Stimulated activated CD4-positive, alpha-beta T cell treated with anti-CD3 and anti-CD28 coated beads, Interleukin-4, amount 100 ng/mL, for 1 hour (primary cell): ENCODE measurements around the gene SCAF11.
"Not testable (repeated sequence)": the region's sequence is repeated elsewhere in the genome, so short reads cannot be mapped to it uniquely, and the experiment has no call there.

Source experiments
- DNase-seq: peaks from one replicate; pipeline ENCODE4 v3.0.0-alpha.2; 2020

The SCAF11 gene, protein sequence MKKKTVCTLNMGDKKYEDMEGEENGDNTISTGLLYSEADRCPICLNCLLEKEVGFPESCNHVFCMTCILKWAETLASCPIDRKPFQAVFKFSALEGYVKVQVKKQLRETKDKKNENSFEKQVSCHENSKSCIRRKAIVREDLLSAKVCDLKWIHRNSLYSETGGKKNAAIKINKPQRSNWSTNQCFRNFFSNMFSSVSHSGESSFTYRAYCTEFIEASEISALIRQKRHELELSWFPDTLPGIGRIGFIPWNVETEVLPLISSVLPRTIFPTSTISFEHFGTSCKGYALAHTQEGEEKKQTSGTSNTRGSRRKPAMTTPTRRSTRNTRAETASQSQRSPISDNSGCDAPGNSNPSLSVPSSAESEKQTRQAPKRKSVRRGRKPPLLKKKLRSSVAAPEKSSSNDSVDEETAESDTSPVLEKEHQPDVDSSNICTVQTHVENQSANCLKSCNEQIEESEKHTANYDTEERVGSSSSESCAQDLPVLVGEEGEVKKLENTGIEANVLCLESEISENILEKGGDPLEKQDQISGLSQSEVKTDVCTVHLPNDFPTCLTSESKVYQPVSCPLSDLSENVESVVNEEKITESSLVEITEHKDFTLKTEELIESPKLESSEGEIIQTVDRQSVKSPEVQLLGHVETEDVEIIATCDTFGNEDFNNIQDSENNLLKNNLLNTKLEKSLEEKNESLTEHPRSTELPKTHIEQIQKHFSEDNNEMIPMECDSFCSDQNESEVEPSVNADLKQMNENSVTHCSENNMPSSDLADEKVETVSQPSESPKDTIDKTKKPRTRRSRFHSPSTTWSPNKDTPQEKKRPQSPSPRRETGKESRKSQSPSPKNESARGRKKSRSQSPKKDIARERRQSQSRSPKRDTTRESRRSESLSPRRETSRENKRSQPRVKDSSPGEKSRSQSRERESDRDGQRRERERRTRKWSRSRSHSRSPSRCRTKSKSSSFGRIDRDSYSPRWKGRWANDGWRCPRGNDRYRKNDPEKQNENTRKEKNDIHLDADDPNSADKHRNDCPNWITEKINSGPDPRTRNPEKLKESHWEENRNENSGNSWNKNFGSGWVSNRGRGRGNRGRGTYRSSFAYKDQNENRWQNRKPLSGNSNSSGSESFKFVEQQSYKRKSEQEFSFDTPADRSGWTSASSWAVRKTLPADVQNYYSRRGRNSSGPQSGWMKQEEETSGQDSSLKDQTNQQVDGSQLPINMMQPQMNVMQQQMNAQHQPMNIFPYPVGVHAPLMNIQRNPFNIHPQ (N-terminal part only)

DNA sequence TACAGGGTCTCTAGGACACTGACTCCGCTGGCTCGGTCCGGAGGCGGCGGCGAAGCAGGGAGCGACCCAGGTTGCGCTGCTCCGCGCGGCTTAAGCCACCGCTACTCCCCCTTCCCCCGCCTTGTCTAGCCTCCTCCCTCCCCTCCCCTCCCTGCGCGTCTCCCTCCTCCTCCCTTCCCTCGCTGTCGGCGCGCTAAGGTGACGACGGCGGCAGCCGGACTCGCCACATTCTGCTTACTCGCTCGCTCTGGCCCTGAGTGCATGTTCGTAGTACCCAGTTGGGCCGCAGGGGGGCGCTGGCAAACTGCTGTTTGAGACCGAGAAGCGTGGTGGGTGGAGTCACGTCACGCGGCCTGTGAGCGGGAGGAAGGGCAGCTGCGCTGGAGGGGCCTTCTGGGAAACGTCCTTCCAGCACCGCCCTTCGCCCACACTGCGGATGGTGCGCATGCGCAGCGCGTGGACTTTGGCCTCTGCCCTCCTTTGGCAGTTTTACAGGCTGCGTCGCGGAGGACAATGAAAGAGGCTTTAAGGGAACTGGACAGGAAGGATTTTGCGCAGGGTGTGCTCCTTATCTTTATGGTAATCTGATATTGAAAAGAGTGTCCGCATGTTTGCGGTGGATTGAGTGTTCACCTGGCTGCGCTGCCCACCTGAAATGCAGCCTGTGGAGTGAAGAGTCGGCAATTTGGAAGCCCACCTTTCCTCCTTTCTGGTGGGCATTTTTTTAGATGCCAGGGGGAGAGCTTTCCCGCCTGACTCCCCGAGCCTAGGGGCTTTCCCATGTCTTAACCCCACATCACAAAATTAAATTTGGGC is at the start of gene SCAF11:
TSS of gene SCAF11 (minus strand) at position 107 of the 816 bp plus-strand sequence. CDS start 26,407 bp downstream, outside the sequence.
- peak; percentile 100 for DNase-seq

- not testable (repeated sequence) for DNase-seq
Observed at GRCh38 chr12:46037066-46037465, 46.7 kb upstream of the SCAF11 start.

DNA sequence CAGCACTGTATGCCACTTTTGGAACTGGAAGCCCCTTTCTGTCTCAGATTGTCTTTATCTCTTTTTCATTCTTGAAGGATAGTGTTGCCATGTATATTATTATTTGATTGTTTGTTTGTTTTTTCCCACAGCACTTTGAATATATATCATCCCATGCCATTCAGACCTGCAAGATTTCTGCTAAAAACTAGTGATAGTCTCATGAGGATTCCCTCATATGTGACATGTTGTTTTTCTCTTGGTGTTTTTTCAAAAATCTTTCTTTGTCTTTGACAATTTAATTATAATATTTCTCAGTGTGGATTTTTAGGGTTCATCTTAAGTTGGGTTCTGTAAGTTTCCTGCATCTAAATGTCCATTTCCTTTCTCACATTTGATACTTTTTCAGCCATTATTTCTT is 36.8 kb upstream of the SCAF11 start:
- no peak for DNase-seq

DNA sequence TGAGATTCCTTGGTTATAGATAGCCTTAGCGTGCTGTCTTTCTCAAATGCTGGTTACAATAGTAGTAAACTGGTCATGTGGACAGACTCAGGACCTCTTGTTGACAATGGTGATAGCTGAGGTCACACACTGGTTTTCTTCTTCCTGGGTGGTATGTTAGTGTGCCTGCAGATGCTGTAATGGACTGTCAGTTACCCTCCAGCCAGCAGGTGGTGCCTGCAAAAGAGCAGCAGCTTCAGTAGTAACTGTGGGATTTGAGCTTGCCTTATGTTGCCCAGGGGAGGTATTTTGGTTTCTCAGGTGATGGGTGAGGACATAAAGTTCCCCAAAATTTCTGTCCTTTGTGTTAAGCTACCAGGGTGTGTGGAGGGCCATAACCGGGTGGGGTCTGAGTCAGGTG is 33.7 kb upstream of the SCAF11 start:
- DNase-seq: no peak

- DNase-seq: no peak
Observed at GRCh38 chr12:46020768-46021167, 30.4 kb upstream of the SCAF11 start.

- not testable (repeated sequence) for DNase-seq
Observed at GRCh38 chr12:46018712-46019111, 28.3 kb upstream of the SCAF11 start.

- not testable (repeated sequence) for DNase-seq
Observed at GRCh38 chr12:46017866-46018375, 27.5 kb upstream of the SCAF11 start.

DNA sequence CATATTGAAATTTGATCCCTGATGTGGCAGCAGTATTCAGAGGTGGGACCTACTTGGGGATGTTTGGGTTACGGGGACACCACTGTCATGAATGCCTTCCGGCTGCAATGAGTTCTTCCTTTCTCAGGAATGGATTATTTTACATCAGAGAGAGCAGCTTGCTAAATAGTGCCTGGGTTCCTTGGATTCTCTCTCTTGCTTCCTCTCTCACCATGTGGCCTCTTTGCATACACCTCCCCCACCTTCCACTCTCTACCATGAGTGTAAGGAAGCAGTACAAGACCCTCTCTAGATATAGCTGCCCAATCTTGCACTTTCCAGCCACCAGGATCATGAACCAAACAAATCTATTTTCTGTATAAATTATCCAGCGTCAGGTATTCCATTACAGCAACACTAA is 15.4 kb upstream of the SCAF11 start:
- no peak for DNase-seq

DNA sequence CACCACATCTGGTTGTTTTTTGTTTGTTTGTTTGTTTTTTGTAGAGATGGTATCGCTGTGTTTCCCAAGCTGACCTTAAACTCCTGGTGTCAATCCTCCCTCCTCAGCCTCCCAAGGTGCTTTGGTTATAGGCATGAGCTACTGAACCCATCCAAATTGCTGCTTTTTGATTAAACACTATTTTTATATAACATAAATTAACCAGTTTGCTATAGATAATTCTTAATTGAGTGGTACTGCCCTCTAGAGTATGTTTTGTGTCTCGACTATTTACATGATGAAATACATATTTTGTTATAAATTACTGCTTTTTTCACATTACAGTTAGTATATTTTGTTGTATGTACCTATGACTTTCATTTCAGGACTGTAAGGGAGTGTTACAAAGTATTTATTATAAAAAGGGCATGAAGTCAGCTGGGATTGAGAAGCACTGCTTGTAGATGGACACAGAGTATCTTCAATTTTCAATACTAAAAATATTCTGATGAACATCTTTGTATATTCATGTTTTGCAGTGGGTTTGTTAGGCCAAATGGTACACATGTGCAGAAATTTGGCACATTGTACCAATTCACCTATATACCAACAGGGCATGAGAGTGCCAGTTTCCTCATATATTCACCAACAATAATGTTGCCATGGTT is 14.9 kb upstream of the SCAF11 start:
- no peak for DNase-seq

DNA sequence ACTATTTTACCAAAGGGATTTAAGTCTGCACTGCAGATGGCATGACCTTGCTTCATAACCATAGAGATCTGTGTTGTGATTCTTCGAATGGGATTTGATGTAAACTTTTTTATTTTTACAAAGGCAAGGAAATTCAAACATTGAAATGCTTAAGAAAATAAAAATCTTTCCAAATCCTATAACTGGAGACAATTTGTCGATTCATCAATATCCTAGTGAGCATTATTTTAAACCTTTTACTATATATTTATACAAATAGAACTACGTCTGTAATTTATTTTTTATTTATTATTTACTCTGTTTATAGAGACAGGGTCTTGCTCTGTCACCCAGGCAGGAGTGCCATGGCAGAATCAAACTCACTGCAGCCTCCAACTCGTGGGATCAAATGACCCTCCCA is 14.3 kb upstream of the SCAF11 start:
- no peak for DNase-seq

GRCh38 chr12:46000076-46000475 is 9.7 kb upstream of the SCAF11 start:
- not testable (repeated sequence) for DNase-seq

DNA sequence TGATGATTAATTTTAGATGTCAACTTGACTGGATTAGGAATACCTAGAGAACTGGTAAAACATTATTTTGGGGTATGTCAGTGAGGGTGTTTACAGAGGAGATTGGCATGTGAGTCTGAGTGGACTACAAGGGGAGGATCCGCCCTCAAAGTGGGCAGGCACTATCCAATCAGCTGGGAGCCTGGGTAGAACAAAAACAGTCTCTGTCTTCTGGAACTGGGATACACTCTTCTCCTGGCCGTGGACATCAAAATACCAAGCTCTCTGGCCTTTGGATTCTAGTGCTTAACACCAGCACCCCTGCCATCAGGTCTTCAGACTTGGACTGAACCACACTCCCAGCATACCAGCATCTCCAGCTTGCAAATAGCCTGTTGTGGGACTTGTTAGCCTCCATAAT is 4.4 kb upstream of the SCAF11 start:
- no peak for DNase-seq

DNA sequence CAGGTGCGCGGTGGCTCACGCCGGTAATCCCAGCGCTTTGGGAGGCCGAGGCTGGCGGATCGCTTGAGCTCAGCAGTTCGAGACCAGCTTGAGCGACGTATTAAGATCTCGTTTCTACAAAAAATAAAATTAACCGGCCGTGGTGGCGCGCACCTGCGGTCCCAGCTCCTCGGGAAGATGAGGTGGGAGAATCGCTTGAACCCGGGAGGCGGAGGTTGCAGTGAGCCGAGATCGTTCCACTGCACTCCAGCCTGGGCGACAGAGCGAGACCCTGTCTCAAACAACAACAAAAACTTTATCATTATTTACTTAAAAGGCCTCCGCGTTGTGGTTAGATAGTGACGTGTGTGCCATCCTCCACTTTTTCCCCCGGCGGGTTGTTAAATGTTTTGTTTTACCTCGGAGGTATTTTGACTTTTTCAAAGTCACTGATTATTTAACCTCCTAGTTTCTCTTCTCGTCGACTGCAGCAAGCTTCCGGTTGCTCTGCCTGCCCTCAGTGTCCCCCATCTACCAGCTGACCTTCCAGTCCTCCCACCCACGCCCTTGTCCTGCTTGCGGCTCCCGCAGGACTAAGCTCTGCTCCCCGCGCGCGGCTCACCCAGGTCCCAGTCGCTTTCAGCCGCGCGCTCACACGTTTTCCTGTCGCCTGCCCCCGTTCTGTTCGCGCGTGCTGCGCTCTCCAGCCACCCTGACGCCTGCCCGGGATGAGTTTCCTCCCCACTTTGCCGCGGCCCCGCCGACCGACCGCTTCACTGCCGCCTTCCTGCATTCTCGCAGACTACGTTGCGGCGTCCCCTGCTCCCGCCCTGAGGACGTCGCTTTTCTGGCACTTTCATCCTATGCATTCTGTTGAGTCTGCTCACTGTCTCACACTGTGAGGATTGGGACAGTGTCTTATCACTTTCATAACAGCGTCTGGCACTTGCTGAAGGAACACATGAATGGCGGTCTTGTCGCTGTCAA is 1.2 kb upstream of the SCAF11 start:
- DNase-seq: peak; percentile 65

- DNase-seq: peak; percentile 53
Observed at GRCh38 chr12:45989721-45990467, 480 bp downstream of the SCAF11 start.

DNA sequence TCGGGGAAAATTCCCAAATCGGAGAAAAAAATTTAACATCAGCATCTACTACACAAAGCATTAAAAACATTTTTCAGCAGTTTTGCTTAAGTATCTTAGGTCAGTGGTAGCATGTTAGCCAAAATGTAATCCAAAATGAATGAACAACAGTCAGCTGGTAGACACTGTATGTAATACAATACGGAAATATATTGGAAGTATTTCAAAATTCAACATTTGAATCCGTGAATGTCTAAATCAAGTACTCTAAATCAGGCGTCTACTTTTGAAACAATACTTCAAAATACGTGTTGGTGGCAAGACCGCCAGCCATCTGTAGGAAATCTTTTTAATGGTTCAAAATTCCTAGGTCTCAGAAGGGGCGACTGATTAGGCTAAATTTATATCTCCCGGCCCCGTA is 1.1 kb downstream of the SCAF11 start:
- no peak for DNase-seq

DNA sequence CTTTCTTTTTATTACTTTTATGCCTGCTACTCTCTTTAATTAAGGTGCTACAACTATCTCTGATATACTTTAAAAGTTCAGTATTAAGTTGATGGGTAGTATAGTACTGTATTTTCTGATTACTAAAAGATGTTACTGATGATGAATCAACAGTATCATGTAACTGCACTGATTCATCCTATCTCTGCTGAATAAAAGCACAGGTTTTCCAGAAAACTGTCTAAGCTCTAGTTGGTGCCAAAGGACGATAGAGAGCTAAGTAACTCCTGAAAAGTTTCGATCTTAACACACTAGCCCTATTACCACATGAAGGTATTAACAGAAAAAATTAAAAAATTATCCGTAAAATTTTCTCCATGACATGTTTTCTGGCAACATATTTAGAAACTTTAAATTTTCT is 2.1 kb downstream of the SCAF11 start:
- no peak for DNase-seq

- DNase-seq: no peak
Observed at GRCh38 chr12:45987340-45987727, 3.0 kb downstream of the SCAF11 start.

- DNase-seq: no peak
Observed at GRCh38 chr12:45986641-45987339, 3.6 kb downstream of the SCAF11 start.
